A549 (cell line): ENCODE data around the gene NEDD4L. TPM values are rescaled to one million over a fixed set of nuclear protein-coding genes. Genes with fewer than 3 reads are reported as not detected.

Experiments used
- ATAC-seq, 2 experiments: fragments of 200-7000 bp in 1 of 2; fragments of >200 bp in 1 of 2; cut with Nextera tagmentation in 1 of 2; cut with Tn5 transposase in 1 of 2; 3 replicates each; pipeline versions ENCODE4 v1.8.0 to v1.9.1; 2018 to 2020; ENCODE audit warnings: mild to moderate bottlenecking in 1 of 2, moderate library complexity in 1 of 2
- CTCF ChIA-PET: fragments of 300-600 bp; sonication (Branson Sonifier 250); formaldehyde crosslinking; extraction: SDS; loops from one replicate; lab custom pipeline; 2021; ENCODE audit warnings: antibody characterized with exemption, inconsistent platforms; lab: Yijun Ruan, JAX
- POLR2A ChIA-PET: fragments of 350-600 bp; formaldehyde crosslinking; extraction: SDS; loops from one replicate; lab custom pipeline; 2021; ENCODE audit warnings: antibody characterized with exemption, inconsistent platforms; lab: Yijun Ruan, JAX
- DNase-seq, 2 experiments: peaks; one replicate each; pipeline versions ENCODE4 v3.0.0 to v3.0.0-alpha.2; 2011 to 2016; ENCODE audit warnings: low read depth in 1 of 2, low spot score in 1 of 2
- FAIRE-seq: peaks from 2 replicates; lab custom pipeline; 2011; peaks lifted over from hg19 to GRCh38; lab: Jason Lieb, UNC
- H3K27ac ChIP-seq, 2 experiments: fragments of >200 bp; sonication (Bioruptor Twin); formaldehyde crosslinking; 3 replicates each; pipeline ENCODE4 v1.5.1; 2016 to 2017
- H3K4me1 ChIP-seq: fragments of >200 bp; sonication (Bioruptor Twin); formaldehyde crosslinking; 3 replicates; pipeline ENCODE4 v1.6.1; 2016
- H3K4me2 ChIP-seq: fragments of >200 bp; sonication (Bioruptor Twin); formaldehyde crosslinking; 3 replicates; pipeline ENCODE4 v1.6.1; 2016
- H3K4me3 ChIP-seq: fragments of >200 bp; sonication (Bioruptor Twin); formaldehyde crosslinking; 3 replicates; pipeline ENCODE4 v1.5.1; 2016
- H3K9me3 ChIP-seq: fragments of >200 bp; sonication (Bioruptor Twin); formaldehyde crosslinking; 3 replicates; pipeline ENCODE4 v1.6.1; 2016
- BHLHE40 ChIP-seq: IDR thresholded peaks from 2 replicates; pipeline ENCODE4 v1.6.1; 2012; ENCODE audit warnings: low read depth, low read length, inconsistent platforms
- CBX8 ChIP-seq: fragments of 200-600 bp; sonication (generic); IDR thresholded peaks from 2 replicates; pipeline ENCODE4 v1.6.1; 2016
- EHF ChIP-seq: fragments of 250-450 bp; sonication (Bioruptor Pico); IDR thresholded peaks from 2 replicates; pipeline ENCODE4 v1.5.0; 2020; ENCODE audit warnings: mild to moderate bottlenecking
- FOSL2 ChIP-seq, 2 experiments: fragments of 450-650 bp in 1 of 2; fragments of >200 bp in 1 of 2; sonication (Bioruptor Twin) in 1 of 2; formaldehyde crosslinking; IDR thresholded peaks; 2 replicates each; pipeline versions ENCODE4 v1.5.0 to v1.6.1; 2016 to 2020; ENCODE audit warnings: mild to moderate bottlenecking in 1 of 2, moderate library complexity in 1 of 2
- HEYL ChIP-seq: fragments of 250-450 bp; sonication (Bioruptor Pico); IDR thresholded peaks from 2 replicates; pipeline ENCODE4 v1.8.0; 2021; ENCODE audit warnings: mild to moderate bottlenecking, moderate library complexity
- HOXA7 ChIP-seq: fragments of 250-450 bp; sonication (Bioruptor Pico); IDR thresholded peaks from 2 replicates; pipeline ENCODE4 v1.5.0; 2020; ENCODE audit warnings: mild to moderate bottlenecking, moderate library complexity
- MAFK ChIP-seq: fragments of 450-650 bp; IDR thresholded peaks from 2 replicates; pipeline ENCODE4 v1.6.1; 2014; ENCODE audit not compliant: partially characterized antibody
- MAZ ChIP-seq: fragments of 150-350 bp; IDR thresholded peaks from 2 replicates; pipeline ENCODE4 v1.6.1; 2014; ENCODE audit warnings: antibody characterized with exemption, low read depth, low read length, borderline replicate concordance
- MYC ChIP-seq: IDR thresholded peaks from 2 replicates; pipeline ENCODE4 v1.6.1; 2012; ENCODE audit warnings: mild to moderate bottlenecking, inconsistent platforms, low read length, improper control_type of control experiment, borderline replicate concordance
- SMC3 ChIP-seq: fragments of >200 bp; sonication (Bioruptor Twin); formaldehyde crosslinking; IDR thresholded peaks from 3 replicates; pipeline ENCODE4 v1.6.1; 2018; ENCODE audit warnings: inconsistent platforms
- SREBF2 ChIP-seq: fragments of 450-650 bp; IDR thresholded peaks from 2 replicates; pipeline ENCODE4 v1.6.1; 2014; ENCODE audit warnings: mild to moderate bottlenecking, moderate library complexity
- TFCP2L1 ChIP-seq: fragments of 250-450 bp; sonication (Bioruptor Pico); IDR thresholded peaks from 2 replicates; pipeline ENCODE4 v1.5.0; 2021; ENCODE audit warnings: mild to moderate bottlenecking
- ZC3H11A ChIP-seq: fragments of 450-650 bp; IDR thresholded peaks from 2 replicates; pipeline ENCODE4 v1.6.1; 2014; ENCODE audit warnings: antibody characterized with exemption, mild to moderate bottlenecking
- WGBS: methylation state at CpG from one replicate; pipeline ENCODE4 v1.1.6; 2017; ENCODE audit errors: missing lambda C conversion rate; 5-methylcytosine and 5-hydroxymethylcytosine counted together
- polyA plus RNA-seq, 4 experiments: library from polyadenylated mRNA; depleted of rRNA in 3 of 4; stranded (reverse); fragments of >200 nt; fragmentation: RNase III in 1 of 4; extraction: RNeasy Plus Mini Kit Qiagen cat#74134 plus additional on column Dnase treatment in 1 of 4; gene quantifications; 2 replicates in 3 of 4; 3 replicates in 1 of 4; pipeline ENCODE4 v1.2.3, GENCODE V29; 2011 to 2017
- TF ChIP-seq, protein P1 (sequence below): fragments of >200 bp; sonication (Bioruptor Twin); formaldehyde crosslinking; IDR thresholded peaks from 3 replicates; pipeline ENCODE4 v1.6.1; 2016
- TF ChIP-seq, protein P2 (sequence below): fragments of 250-450 bp; sonication (Bioruptor Pico); IDR thresholded peaks from 2 replicates; pipeline ENCODE4 v1.5.0; 2021; ENCODE audit warnings: mild to moderate bottlenecking, moderate library complexity, borderline replicate concordance
- TF ChIP-seq, protein P3 (sequence below): fragments of >200 bp; sonication (Bioruptor Twin); formaldehyde crosslinking; IDR thresholded peaks from 2 replicates; pipeline ENCODE4 v1.6.1; 2016

Gene NEDD4L
- polyA plus RNA-seq, 2 of the 4 experiments (the other 2 are of a cell fraction) = 18.0 to 36.5 TPM

DNA sequence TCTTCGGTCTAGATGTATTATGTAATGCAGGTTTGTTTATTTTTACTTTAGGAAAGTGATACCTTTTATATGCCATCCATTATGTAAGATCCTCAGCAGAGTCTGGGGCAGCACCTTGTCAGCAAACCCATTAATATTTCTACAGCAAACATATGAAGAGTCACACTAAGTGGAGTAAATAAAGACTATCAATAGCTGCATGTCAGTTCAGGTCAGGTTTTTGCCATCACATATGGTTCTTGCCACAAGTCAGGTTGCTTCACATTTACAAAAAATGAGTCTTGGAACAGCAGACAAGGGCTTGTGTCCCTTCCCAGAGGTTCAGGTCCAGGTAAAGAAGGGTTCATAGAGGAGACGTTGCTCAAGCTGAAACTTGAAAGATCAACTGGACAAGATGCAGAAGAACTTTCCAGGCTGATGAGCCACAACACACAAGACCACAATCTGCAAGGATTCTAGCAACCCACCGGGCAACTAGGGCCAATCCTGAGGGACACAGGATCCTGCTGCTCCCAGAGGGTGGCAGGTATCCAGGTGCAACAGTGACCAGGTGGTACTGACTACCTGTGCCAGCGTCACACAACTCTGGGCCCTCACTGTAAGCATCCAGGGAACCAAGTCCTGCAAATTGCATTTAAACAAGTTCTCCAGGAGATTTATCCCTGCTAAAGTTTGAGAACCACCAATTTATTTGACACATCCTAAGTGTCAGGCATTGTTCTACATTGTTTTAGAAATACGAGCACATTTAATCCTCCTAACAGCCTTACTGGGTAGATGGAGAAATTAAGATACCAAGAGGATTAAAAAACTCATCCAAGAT, 369.0 kb downstream of the NEDD4L start:
- H3K27ac ChIP-seq = peak overlapping the region; percentile 91 to 97; a peak in 2 of 6 replicates
- 77% methylated on average over 4 of the region's 5 CpGs for WGBS
- ATAC-seq = no peak
- H3K9me3 ChIP-seq = no peaks in the 10 kb centered on the region
- ChIA-PET POLR2A (no interaction called here), CTCF (no interaction called here)
- H3K4me1 ChIP-seq = peaks cover 51% of the 10 kb centered on the region
- DNase-seq = no peak
- no peak overlapping the region for H3K4me3 ChIP-seq
- FAIRE-seq = no peak
- peak overlapping the region; percentile 18; the same call in 2 of the 3 replicates for H3K4me2 ChIP-seq
- TF ChIP-seq MAZ (no peak), FOSL2 (IDR thresholded peaks at IDR 0.05) (no peak), FOSL2 (CRISPR knock-in tag; IDR thresholded peaks at IDR 0.05) (no peak), SREBF2 (no peak), HEYL (no peak), CBX8 (no peak), ZC3H11A (no peak), EHF (CRISPR knock-in tag) (no peak), SMC3 (no peak), MAFK (no peak), HOXA7 (no peak), TFCP2L1 (no peak)
- TF ChIP-seq, protein P1, sequence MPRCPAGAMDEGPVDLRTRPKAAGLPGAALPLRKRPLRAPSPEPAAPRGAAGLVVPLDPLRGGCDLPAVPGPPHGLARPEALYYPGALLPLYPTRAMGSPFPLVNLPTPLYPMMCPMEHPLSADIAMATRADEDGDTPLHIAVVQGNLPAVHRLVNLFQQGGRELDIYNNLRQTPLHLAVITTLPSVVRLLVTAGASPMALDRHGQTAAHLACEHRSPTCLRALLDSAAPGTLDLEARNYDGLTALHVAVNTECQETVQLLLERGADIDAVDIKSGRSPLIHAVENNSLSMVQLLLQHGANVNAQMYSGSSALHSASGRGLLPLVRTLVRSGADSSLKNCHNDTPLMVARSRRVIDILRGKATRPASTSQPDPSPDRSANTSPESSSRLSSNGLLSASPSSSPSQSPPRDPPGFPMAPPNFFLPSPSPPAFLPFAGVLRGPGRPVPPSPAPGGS = no peak
- TF ChIP-seq, protein P2, sequence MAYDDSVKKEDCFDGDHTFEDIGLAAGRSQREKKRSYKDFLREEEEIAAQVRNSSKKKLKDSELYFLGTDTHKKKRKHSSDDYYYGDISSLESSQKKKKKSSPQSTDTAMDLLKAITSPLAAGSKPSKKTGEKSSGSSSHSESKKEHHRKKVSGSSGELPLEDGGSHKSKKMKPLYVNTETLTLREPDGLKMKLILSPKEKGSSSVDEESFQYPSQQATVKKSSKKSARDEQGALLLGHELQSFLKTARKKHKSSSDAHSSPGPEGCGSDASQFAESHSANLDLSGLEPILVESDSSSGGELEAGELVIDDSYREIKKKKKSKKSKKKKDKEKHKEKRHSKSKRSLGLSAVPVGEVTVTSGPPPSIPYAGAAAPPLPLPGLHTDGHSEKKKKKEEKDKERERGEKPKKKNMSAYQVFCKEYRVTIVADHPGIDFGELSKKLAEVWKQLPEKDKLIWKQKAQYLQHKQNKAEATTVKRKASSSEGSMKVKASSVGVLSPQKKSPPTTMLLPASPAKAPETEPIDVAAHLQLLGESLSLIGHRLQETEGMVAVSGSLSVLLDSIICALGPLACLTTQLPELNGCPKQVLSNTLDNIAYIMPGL (CRISPR knock-in tag) = no peak
- TF ChIP-seq, protein P3, sequence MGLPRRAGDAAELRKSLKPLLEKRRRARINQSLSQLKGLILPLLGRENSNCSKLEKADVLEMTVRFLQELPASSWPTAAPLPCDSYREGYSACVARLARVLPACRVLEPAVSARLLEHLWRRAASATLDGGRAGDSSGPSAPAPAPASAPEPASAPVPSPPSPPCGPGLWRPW = no peak

DNA sequence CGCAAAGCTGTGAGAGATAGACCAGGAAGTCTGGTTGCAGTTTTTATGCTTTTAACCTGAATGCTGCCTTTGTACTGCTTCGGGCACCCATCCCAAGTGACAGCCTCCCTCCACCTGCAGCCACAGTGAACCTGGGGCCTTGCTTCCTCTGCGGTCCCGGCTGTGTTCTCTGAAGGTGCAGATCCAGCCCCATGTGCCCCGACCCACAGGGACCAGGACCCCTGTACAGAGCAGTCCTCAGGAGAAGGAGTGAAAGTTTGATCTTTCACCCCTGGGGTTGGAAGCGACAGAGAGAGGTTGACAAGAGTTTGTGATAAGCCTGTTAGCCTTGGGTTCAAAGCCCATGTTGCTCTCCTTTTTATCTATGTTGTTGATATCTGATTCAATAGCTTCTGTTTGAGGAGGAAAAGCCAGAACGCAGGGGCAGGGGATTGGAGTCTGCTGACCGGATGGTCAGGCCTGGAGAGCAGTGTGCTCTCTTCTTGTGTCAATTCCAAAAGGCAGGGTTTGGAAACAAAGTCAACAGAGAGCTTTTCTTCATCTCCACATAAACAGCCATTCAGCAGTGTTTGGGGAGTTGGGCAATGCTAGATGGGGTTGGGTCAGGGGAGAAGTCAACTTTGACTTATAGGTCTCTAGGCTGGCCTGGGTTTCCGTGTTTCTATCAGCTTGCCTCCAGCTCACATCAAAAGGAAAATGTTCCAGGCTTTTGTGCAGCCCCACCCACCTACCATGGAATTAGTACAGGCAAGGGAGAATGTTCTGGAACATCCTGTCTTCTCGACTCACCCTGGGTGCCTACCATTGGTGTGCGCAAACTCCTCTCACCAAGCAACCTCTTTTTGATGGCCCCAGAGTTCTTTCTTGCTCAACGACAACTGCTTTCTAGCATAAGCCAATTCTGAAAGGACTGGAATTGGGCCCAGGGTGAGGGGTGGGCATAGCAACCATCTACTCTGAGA, 369.9 kb downstream of the NEDD4L start:
- 87% methylated on average over 8 of the region's 12 CpGs for WGBS
- no peak for ATAC-seq
- POLR2A ChIA-PET = no interaction called here
- CTCF ChIA-PET = interaction anchor here (0.5 kb wide), 1 partner anchor 349 kb away, joined by 3 read pairs; no protein-coding TSS in a partner anchor
- Histone ChIP-seq H3K9me3 (no peaks in the 10 kb centered on the region), H3K27ac (peak overlapping the region; percentile 91 to 97; a peak in 4 of 6 replicates), H3K4me3 (no peak overlapping the region), H3K4me2 (no peak overlapping the region), H3K4me1 (peaks cover 49% of the 10 kb centered on the region)
- TF ChIP-seq MYC = no peak
- TF ChIP-seq, protein P2 (CRISPR knock-in tag) = no peak
- no peak for TF ChIP-seq BHLHE40
- DNase-seq = no peak
- FAIRE-seq = no peak
